GM12878 (cell line): ENCODE results near the gene DOK1. TPM values are rescaled to one million over a fixed set of nuclear protein-coding genes. Genes with fewer than 3 reads are reported as not detected.

Experiments used
- ATAC-seq: fragments of 200-7000 bp; cut with Tn5 transposase; 3 replicates; pipeline ENCODE4 v1.9.1; 2020; ENCODE audit warnings: mild to moderate bottlenecking, moderate library complexity
- BruUV-seq: library from RNA; stranded (reverse); fragments of 400-500 nt; replicated peaks from 2 replicates; lab custom pipeline; 2021; lab: Mats Ljungman, UMichigan
- CTCF ChIA-PET: fragments of 300-600 bp; sonication (Branson Sonifier 250); formaldehyde crosslinking; extraction: SDS; loops from one replicate; lab custom pipeline; 2021; ENCODE audit warnings: inconsistent platforms; lab: Yijun Ruan, JAX
- POLR2A ChIA-PET: fragments of 350-600 bp; formaldehyde crosslinking; extraction: SDS; loops from one replicate; lab custom pipeline; 2021; ENCODE audit warnings: inconsistent platforms; lab: Charles Lee
- RAD21 ChIA-PET: fragments of 300-600 bp; sonication (Branson Sonifier 250); formaldehyde crosslinking; loops from one replicate; lab custom pipeline; 2023; ENCODE audit warnings: antibody characterized with exemption; ENCODE audit not compliant: unreplicated experiment; lab: Charles Lee
- SMC1A ChIA-PET: fragments of 300-600 bp; sonication (Branson Sonifier 250); formaldehyde crosslinking; loops from one replicate; lab custom pipeline; 2023; ENCODE audit not compliant: unreplicated experiment, uncharacterized antibody; lab: Charles Lee
- DNase-seq: peaks from one replicate; pipeline ENCODE4 v3.0.0-alpha.2; 2011; ENCODE audit warnings: low read depth, low spot score
- FAIRE-seq: peaks from 3 replicates; lab custom pipeline; 2011; peaks lifted over from hg19 to GRCh38; lab: Jason Lieb, UNC
- H2AFZ ChIP-seq: 2 replicates; pipeline ENCODE4 v1.6.0; 2011; ENCODE audit warnings: low read depth, low read length, control low read depth; ENCODE audit not compliant: control insufficient read depth
- H3K27ac ChIP-seq: 2 replicates; pipeline ENCODE4 v1.5.1; 2011; ENCODE audit warnings: control low read depth; ENCODE audit not compliant: control insufficient read depth, insufficient read depth
- H3K27me3 ChIP-seq, 2 experiments: replicated peaks in 1 of 2; 2 replicates each; pipeline versions ENCODE4 v1.6.0 to v1.6.1; 2011; ENCODE audit warnings: low read length in 1 of 2; ENCODE audit not compliant: control insufficient read depth in 2 of 2, insufficient read depth in 2 of 2
- H3K36me3 ChIP-seq, 2 experiments: 2 replicates each; pipeline ENCODE4 v1.5.1; 2011; ENCODE audit warnings: low read length in 1 of 2; ENCODE audit not compliant: control insufficient read depth in 2 of 2, insufficient read depth in 2 of 2
- H3K4me1 ChIP-seq: 2 replicates; pipeline ENCODE4 v1.6.1; 2011; ENCODE audit warnings: mild to moderate bottlenecking, low read length, moderate library complexity, mixed read lengths; ENCODE audit not compliant: control insufficient read depth, insufficient read depth
- H3K4me2 ChIP-seq: 2 replicates; pipeline ENCODE4 v1.6.0; 2011; ENCODE audit warnings: control low read depth; ENCODE audit not compliant: control insufficient read depth, insufficient read depth
- H3K4me3 ChIP-seq: fragments of 200-600 bp; sonication (generic); 2 replicates; pipeline ENCODE4 v1.5.1; 2016
- H3K79me2 ChIP-seq: 2 replicates; pipeline ENCODE4 v1.6.0; 2011; ENCODE audit warnings: low read length; ENCODE audit not compliant: control insufficient read depth, insufficient read depth
- H3K9ac ChIP-seq: 2 replicates; pipeline ENCODE4 v1.8.0; 2011; ENCODE audit warnings: low read length, control low read depth, mixed read lengths; ENCODE audit not compliant: control insufficient read depth, insufficient read depth
- H3K9me3 ChIP-seq: replicated peaks from 3 replicates; pipeline ENCODE4 v1.5.1; 2011; ENCODE audit warnings: mild to moderate bottlenecking, low read length; ENCODE audit not compliant: control insufficient read depth, insufficient read depth
- H4K20me1 ChIP-seq: 2 replicates; pipeline ENCODE4 v1.6.0; 2011; ENCODE audit not compliant: control insufficient read depth, insufficient read depth
- BCLAF1 ChIP-seq: fragments of 450-650 bp; IDR thresholded peaks from 2 replicates; pipeline ENCODE4 v1.6.1; 2017; ENCODE audit warnings: antibody characterized with exemption, mild to moderate bottlenecking, moderate library complexity
- BRCA1 ChIP-seq: IDR thresholded peaks from 2 replicates; pipeline ENCODE4 v1.6.1; 2011; ENCODE audit warnings: low read depth, low read length, improper control_type of control experiment
- CHD1 ChIP-seq: IDR thresholded peaks from 2 replicates; pipeline ENCODE4 v1.6.1; 2012; ENCODE audit warnings: low read depth, low read length, improper control_type of control experiment
- CUX1 ChIP-seq: IDR thresholded peaks from 2 replicates; pipeline ENCODE4 v1.6.1; 2012; ENCODE audit warnings: improper control_type of control experiment, low read depth, low read length; ENCODE audit not compliant: insufficient replicate concordance
- EP300 ChIP-seq, 2 experiments: fragments of 150-350 bp in 1 of 2; IDR thresholded peaks; 2 replicates each; pipeline ENCODE4 v1.6.1; 2011 to 2012; ENCODE audit warnings: low read depth in 2 of 2, low read length in 2 of 2, borderline replicate concordance in 1 of 2, improper control_type of control experiment in 1 of 2, inconsistent platforms in 1 of 2; ENCODE audit not compliant: control insufficient read depth in 1 of 2
- KAT2A ChIP-seq: conservative IDR thresholded peaks from 2 replicates; pipeline ENCODE4 v1.6.1; 2011; ENCODE audit warnings: low read depth, low read length; ENCODE audit not compliant: control insufficient read depth
- MYC ChIP-seq: IDR thresholded peaks from 2 replicates; pipeline ENCODE4 v1.6.1; 2011; ENCODE audit warnings: mild to moderate bottlenecking, low read length, moderate library complexity, inconsistent platforms; ENCODE audit not compliant: insufficient read depth, insufficient replicate concordance, insufficient read length, severe bottlenecking
- RELA ChIP-seq: fragments of 450-650 bp; IDR thresholded peaks from 2 replicates; pipeline ENCODE4 v1.8.0; 2014; ENCODE audit warnings: borderline replicate concordance; ENCODE audit not compliant: partially characterized antibody
- ZBTB33 ChIP-seq: fragments of 450-650 bp; IDR thresholded peaks from 2 replicates; pipeline ENCODE4 v1.6.1; 2017; ENCODE audit warnings: mild to moderate bottlenecking
- ZZZ3 ChIP-seq: IDR thresholded peaks from 2 replicates; pipeline ENCODE4 v1.6.1; 2011; ENCODE audit warnings: low read depth; ENCODE audit not compliant: control insufficient read depth, insufficient read length
- WGBS: methylation state at CpG from one replicate; pipeline ENCODE4 v1.1.6; 2016; ENCODE audit warnings: low lambda C conversion rate; ENCODE audit not compliant: insufficient replicate concordance, insufficient coverage; ENCODE audit errors: missing lambda C conversion rate; 5-methylcytosine and 5-hydroxymethylcytosine counted together
- in situ Hi-C: fragments of 300-500 bp; cut with MboI; formaldehyde crosslinking; loops from 9 replicates; pipeline ENCODE4 v1.14.3; 2018; ENCODE audit warnings: mixed read lengths
- intact Hi-C: fragments of 100-400 bp; cut with micrococcal nuclease; formaldehyde crosslinking; loops from one replicate; pipeline ENCODE4 v1.14.2; 2022; ENCODE audit not compliant: unreplicated experiment
- polyA plus RNA-seq, 11 experiments: library from polyadenylated mRNA; depleted of rRNA in 4 of 11; unstranded in 6 of 11; stranded (reverse) in 5 of 11; fragments of >200 nt; fragmentation: Nextera tagmentation in 4 of 11; fragmentation: Illumina TruSeq in 1 of 11; extraction: Ambion mirVana in 4 of 11; extraction: Trizol in 1 of 11; gene quantifications; 1 replicate in 1 of 11; 2 replicates in 10 of 11; pipeline versions ENCODE4 v1.2.1 to v1.2.3, GENCODE V29; 2011 to 2016; ENCODE audit warnings: inconsistent platforms in 2 of 11, missing spikeins in 2 of 11, low read depth in 1 of 11
- total RNA-seq, 4 experiments: library from RNA; depleted of rRNA in 3 of 4; stranded (reverse); fragments of >200 nt in 3 of 4; fragmentation: Illumina TruSeq in 1 of 4; extraction: Trizol in 1 of 4; gene quantifications; 2 replicates each; pipeline versions ENCODE4 v1.2.1 to v1.2.3, GENCODE V29; 2013 to 2021

DOK1 gene
- total and polyA plus RNA-seq, 10 of the 15 experiments (the other 5 are each of a cell fraction or from before 2014, with no cell fraction given) = 1.4 to 104 (median 59.7) TPM

GRCh38 chr2:74507145-74507925 is 47.2 kb upstream of the DOK1 start, which contains the start of gene PCGF1:
Gene PCGF1 (minus strand): TSS chr2:74507695. CDS start chr2:74507668, 27 bp downstream.
- DNase-seq (peak; percentile 95), ATAC-seq (peak; percentile 89), FAIRE-seq (peak; percentile 97)
- peaks cover 27% of the 10 kb centered on the region for H3K4me1 ChIP-seq
- WGBS = 1% methylated on average over 56 of the region's 56 CpGs
- H3K9me3 ChIP-seq = no peaks in the 10 kb centered on the region
- RAD21 ChIA-PET = interaction anchor here (0.7 to 5.5 kb wide), 8 partner anchors 24 to 84 kb away, joined by 3 to 61 read pairs (median 4); partner anchors contain the start of genes AUP1, HTRA2 and WBP1
- intact Hi-C loops = loop anchor here (1.0 kb wide), 2 partner anchors 22 to 80 kb away; partner anchors contain the start of genes AUP1 and HTRA2
- SMC1A ChIA-PET = interaction anchor here (0.7 to 5.2 kb wide), 8 partner anchors 15 to 79 kb away, joined by 3 to 71 read pairs (median 4); partner anchors contain the start of genes AUP1, DQX1 and HTRA2
- peak within 1 kb of the TSS; percentile 98 for H3K4me3 ChIP-seq
- H4K20me1 ChIP-seq = no peaks in the 10 kb centered on the region
- CTCF ChIA-PET = interaction anchor here (0.6 to 13.9 kb wide), 10 partner anchors 12 to 79 kb away, joined by 3 to 231 read pairs (median 4); partner anchors contain the start of genes AUP1, CCDC142, DQX1 and HTRA2
- in situ Hi-C loops = no loop called here
- BruUV-seq = no TSS peak
- H3K9ac ChIP-seq = peak within 1 kb of the TSS; percentile 93
- POLR2A ChIA-PET = interaction anchor here (0.7 to 5.8 kb wide), 13 partner anchors 15 to 111 kb away, joined by 3 to 33 read pairs (median 4); partner anchors contain the start of genes AUP1, DQX1, HTRA2 and TTC31
- peak within 1 kb of the TSS; percentile 97 for H3K27ac ChIP-seq
- peak within 1 kb of the TSS; percentile 95 for H3K4me2 ChIP-seq
- peaks cover 0 to under 1% of the 10 kb centered on the region in 2 experiments; a peak in 1 of 4 replicates for H3K27me3 ChIP-seq
- H3K79me2 ChIP-seq = peaks cover 12% of the 10 kb centered on the region
- peak within 1 kb of the TSS; percentile 100 for H2AFZ ChIP-seq
- peaks cover 0 to 7% of the 10 kb centered on the region in 2 experiments; a peak in 1 of 4 replicates for H3K36me3 ChIP-seq
- TF ChIP-seq CUX1 (no peak), KAT2A (no peak), BCLAF1 (no peak), BRCA1 (no peak), ZZZ3 (no peak), ZBTB33 (no peak), CHD1 (no peak), RELA (peak; percentile 50), MYC (no peak), EP300 (IDR thresholded peaks at IDR 0.05; ENCODE audit: borderline replicate concordance in 1 of 2, control insufficient read depth in 1 of 2, low read depth in 2 of 2, low read length in 2 of 2) (no peak; a peak in 1 of 4 replicates)
